GM19193 (cell line): ENCODE measurements around the gene IL16.

Experiments
- POLR2A ChIP-seq: IDR thresholded peaks from 4 replicates; pipeline ENCODE4 v1.6.1; 2011; ENCODE audit not compliant: insufficient read depth, insufficient read length; ENCODE audit errors: extremely low read depth

The IL16 gene

DNA sequence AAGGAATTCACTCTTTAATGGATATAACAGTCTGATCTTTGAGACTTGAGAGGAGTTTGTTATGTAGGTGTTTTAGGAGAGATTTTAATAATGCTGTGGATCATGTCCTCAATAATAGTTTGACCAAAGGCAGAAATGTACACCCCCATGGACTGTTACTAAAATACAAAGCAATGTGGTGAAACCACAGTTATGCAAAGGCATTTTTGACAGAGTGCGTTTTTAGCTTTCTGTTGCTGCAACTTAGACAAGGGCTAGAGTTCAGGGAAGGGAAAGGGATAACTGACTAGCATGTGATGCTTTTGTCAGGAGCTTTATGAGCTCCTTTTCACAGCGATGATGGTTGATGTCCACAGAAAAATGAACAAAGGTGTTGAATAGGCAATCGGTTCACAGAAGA lies 130.8 kb downstream of the IL16 start:
- TF ChIP-seq POLR2A, result no peak

DNA sequence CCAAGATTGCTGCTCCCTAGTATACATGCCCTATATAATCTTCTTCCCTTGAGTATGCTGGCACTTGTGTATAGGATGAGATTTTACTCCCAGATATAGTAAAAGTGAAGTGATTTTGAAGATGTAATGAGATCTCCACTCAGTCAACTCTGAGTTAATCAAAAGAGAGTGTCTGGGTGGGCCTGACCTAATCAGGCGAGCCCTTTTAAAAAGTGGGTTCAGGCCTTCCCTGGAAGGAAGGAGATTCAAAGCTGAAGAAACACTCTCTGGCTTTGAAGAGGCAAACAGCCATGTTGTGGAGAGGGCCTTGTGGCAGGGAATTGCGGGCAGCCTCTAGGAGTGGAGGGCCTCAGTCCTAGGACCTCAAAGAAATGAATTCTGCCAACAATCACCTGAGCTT lies 132.8 kb downstream of the IL16 start:
- TF ChIP-seq POLR2A, result no peak

DNA sequence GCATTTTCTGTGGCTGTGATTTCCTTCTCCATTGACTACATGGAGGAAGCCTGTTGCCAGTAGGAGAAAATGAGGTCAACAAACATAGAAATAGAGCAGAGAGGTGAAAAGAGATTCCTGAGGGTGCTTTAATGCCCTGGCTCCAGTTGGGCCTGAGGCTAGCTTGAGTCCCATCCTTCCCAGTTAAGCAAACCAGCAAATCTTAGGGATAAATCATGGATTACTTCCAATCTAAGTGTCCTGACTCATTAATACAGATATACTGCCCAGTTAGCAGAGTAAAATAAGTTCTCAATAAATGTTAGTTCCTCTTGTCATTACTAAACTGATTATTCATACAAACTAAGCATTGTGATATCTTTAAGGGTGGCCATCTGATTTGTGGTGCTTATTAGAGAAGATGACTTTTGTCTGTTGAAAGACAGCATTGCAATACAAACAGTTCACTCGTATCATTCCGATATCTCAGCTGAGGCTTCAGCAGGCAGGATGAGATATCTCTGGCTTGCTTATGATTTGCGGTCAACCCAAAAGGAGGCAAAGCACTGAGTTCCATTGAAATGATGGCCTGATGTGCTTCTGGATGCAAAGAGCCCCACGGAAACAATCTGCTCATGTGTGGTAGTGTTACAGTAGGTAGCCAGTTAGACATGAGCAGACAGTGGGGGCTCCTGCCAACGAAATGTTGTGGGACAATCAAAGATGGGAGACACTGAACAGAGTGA lies 133.8 kb downstream of the IL16 start:
- TF ChIP-seq POLR2A, result no peak

DNA sequence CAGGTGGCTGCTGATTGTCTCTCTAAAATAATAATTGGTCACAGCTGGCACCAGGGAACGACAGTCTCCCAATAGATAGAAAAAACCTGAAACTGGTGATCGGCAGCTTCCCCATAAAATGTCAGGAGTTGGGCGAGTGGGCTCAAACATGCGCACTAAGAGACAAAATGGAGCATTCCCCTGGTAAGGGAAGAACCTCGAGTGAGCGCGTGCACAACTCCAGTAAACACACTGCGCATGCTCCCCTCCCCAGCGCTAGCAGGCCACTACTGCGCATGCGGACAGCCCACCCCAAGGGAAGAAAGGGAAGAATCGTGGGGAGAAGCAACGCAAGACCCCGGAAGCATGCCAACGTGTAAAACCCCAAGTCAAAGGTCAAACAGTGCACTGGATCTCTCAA lies 134.9 kb downstream of the IL16 start:
- TF ChIP-seq POLR2A, result no peak

DNA sequence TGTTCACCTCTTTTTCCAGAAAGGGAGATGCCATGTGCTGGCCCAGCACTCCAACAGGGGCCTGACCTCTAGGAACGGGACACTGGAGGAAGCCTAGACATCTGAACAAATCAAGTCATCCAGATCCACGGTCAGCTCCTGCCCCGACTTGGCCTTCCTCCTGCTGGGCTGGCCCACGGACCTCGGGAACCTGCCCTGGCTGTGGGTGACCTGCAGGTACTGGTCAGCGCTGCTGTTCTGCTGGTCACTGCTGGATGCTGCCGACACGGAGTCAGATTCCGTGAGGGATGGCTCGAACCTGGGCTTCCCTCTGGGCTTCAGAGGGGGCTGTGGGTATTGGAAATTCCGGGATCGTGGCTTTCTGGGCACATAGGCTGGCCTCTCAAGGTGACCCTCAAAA lies 135.6 kb downstream of the IL16 start:
- TF ChIP-seq POLR2A, result no peak

DNA sequence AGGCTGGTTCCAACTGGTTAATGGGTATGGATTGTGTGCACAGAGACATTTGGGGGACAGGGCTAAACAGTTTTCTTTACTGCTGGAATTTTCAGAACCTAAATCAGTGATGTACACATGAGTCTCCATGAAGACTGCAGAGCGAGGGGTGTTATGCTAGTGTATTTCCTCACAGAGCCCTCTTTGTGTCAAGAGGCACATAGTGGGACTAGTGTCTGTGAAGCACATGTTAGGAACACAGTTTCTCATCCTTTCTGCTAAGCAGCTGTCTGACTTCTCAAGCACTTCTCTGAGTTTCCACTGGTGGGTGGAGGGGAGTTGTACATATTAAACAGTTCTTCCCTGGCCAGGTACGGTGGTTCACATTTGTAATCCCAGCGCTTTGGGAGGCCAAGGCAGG lies 136.7 kb downstream of the IL16 start:
- TF ChIP-seq POLR2A, result no peak

DNA sequence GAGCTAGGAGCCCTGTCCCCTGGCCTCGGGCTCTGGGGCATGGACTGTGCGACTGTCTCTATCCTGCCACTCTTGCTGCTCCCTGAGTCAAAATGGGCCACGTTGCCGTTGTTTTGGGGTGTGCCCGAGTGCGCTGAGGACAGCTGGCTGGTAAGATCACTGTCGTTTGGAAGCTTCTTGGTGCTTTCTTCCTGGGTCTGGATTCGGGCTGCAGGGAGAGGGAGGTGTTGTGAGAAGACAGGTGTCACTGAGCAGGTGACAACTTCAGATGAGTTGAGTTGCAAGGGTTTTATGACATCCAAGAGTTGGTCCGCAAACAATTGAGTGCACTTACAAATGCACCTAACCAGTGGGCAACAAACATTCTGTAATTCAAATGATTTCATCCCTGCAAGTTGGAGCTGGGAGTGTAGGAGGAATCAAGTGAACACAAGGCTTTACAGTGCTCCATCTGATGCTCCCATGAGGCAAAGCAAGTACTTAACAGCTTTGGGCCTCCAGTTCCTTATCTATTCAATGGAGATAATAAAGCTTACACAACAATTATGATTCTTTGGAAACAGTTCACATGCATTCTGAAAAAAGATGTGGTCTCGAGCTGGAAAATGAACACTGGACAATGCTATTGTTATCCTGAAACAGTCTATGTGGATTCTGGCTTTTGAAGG lies 138.2 kb downstream of the IL16 start:
- no peak for TF ChIP-seq POLR2A

DNA sequence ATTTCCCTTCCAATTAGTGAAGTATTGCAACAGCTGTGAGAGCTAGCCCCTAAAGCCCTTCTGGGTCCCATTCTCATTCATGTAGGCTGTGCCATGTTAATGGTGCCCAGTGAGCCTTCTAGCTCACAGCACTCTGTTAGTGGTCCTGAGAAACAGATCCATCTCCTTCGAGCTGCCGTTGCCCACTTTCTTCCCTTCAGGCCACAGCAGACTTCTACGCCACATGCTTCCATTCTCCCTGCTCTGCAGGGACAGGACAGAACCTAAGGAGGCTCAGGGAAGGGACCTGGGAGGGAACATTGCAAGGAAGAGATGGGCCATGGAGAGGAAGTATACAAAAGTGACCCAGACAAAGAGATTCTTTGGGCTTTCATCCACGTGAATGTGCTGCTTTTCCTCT lies 139.0 kb downstream of the IL16 start:
- no peak for TF ChIP-seq POLR2A

DNA sequence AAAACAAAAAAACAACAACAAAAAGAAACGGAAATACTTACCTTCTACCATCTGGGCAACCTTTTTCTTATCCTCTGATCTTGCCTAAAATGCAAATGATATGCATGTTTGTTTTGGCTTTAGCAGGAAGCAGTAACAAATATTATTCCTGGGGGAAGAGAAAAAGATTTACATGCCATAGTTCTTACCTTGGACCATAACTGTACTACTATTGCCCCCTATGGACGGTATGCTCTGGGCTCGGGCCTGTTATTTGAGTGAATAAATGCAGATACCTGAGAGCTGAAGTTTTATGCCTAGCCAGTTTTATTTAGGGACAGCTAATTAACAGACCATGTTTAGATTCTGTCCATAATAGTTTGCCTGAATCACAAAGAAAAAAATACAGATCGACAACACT lies 139.9 kb downstream of the IL16 start:
- no peak for TF ChIP-seq POLR2A

DNA sequence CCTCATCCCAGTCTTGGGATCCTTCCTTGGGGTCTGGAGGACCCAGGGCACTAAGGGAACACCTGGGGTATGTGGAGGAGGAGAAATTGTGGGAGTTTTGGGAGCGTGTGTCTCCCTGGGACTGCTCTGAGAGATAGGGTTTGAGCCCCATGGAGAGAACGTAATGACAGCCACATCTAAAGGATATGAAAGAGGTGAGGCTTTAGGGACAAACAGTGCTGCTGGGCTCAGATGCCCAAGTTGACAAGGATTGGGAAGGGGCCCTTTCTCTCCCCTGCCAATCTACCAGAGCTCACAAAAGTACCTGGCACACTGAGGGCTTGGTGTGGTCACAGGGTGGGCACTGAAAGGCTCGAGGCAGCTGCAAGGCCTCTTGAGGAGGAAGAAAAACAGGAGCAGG lies 140.6 kb downstream of the IL16 start:
- no peak for TF ChIP-seq POLR2A

DNA sequence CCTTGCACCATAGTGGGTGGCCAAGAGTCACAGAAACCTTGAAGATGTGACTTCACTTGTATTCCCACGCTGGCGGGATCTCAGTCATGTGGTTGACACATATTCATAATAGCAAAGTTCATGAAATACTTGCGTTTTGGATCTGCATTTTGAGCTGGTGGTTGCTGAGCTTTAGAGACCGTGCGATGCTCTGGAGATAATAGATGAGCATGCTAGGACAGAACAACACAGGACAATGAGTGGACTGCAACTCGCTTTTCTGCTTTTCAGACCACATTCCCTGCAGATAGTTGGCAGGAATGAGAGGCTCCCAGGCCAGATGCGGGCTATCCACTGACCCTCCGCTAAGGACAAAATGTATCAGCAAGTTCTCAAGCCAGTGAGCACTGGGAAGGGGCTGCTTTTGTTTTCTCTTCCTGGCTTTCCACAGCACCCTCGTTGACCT lies 141.1 kb downstream of the IL16 start:
- TF ChIP-seq POLR2A, result no peak

DNA sequence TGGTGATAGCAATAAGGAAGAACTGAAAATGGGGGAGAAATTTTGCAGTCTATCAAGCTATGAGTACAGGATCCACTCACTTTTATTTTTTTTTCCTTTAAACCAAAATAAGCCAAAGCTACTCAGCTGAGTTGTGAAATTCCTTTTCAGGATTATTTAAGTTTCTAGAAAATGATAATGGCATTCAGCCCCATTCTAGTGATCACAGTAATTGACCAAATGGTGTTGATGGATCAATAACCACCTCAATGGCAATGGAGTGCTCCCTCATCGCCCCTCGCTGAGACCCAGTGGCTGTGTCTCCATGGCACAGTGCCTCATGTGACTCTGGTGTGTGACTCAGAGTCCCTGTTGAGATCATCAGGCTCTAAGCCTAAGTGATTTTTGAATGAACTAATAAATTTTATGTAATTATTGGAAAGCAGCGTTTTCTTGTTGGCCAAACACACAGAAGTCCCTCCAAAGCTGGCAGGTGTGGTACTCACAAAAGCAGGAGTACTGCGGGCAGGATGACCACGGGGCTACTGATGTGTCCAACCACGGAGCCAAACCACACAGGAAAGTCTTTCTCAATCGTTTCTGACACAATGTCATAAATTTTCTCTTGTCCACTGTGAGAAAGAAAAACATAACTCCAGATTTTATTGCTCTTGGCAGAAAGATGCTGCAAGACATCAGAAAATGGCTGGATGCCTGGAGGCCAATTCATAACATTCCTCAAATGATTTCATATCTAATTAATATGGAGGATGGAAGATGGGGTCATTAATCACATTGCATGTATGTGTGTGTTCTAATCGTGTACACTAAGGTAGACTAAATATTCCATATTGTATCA lies 141.7 kb downstream of the IL16 start:
- TF ChIP-seq POLR2A, result no peak

DNA sequence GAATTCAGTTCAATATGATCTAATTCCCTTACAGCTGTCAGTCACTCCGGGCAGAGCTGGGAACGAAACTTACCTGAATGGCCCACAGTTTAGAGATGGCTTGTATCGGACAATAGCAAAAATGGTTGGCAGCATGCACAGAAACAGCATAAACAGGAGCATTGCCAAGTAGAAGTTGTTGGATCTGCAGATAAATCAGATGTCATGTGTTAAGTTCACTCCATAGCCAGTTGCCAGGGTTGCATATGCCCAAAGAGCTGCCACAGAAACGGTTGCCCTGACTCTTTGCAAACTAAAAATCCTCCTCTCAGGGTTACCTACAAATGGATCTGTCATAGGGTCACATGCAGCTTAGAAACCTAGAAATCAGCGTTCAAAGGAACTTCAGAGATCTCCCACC lies 142.6 kb downstream of the IL16 start:
- no peak for TF ChIP-seq POLR2A

DNA sequence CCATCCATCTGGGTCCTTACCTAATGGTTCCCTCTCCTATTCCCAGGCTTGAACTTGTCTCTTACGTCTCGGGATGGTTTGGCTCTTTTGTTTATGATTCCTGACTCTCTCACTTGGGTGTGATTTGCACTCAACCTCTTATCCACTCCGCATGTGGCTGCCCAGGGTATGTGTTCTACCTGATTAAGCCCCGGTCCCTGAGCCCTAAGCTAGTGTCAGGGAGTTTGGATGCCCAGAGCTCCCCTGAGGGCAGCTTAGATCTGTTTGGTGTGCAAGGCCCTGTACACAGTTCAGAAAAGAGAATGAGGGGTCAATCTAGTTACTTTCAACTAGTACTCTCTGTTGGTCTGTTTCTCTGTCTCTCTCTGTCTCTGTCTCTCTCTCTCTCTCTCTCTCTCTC lies 143.2 kb downstream of the IL16 start:
- no peak for TF ChIP-seq POLR2A

DNA sequence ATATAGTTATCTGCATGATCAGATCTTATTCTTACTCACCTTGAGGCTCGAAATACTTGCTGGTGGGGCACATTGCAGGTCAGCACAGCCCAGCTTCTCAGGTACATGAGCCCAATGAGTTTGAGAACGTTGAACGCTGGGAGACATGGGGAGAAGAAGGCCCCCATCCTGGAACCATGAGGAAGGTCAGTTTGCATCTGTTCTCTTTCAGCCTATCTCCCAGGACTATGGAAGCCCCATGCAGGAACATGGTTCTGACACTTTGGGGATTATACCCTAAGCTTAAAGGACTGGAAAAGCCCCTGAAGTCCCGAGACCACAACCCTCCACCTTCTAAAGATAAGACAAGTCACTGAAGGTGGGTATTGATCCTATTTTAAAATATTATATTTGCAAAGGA lies 144.7 kb downstream of the IL16 start:
- TF ChIP-seq POLR2A, result no peak

DNA sequence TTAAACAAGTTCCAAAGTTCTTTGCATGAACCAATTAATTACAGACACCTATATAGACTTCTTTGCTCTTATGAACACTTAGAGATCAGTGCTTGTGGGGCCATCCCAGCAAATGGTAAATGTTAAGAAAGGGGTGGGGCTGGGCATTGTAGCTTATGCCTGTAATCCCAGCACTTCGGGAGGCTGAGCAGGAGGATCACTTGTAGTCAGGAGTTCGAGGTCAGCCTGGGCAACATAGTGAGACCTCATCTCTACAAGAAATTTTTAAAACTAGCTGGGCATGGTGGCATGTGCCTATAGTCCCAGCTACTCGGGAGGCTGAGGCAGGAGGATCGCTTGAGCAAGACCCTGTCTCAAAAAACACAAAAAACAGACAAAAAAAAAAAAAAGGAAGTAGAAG lies 146.7 kb downstream of the IL16 start:
- TF ChIP-seq POLR2A, result no peak
